ENCODE measurements around the gene AK1. TPM values are rescaled to one million over a fixed set of nuclear protein-coding genes. Genes with fewer than 3 reads are reported as not detected.

The AK1 gene
- total RNA-seq, 1 donor from 2014 or later, result 39.4 TPM

GRCh38 chr9:127878652-127879390, 1.3 kb upstream of the AK1 start:
- no peaks in the 10 kb centered on the region for H3K27me3 Mint-ChIP-seq (ENCODE audit: low read depth)
- peak overlapping the region; percentile 76 for H3K4me3 Mint-ChIP-seq
- no peaks in the 10 kb centered on the region for H3K36me3 Mint-ChIP-seq
- peak overlapping the region; percentile 63 for H3K27ac Mint-ChIP-seq
- no peak for TF ChIP-seq CTCF (IDR thresholded peaks at IDR 0.05; ENCODE audit: unreplicated experiment)
- peaks cover 19% of the 10 kb centered on the region for H3K4me1 Mint-ChIP-seq
- H3K9me3 Mint-ChIP-seq, result no peaks in the 10 kb centered on the region
- DNase-seq (ENCODE audit: low spot score in 2 of 2, unreplicated experiment in 2 of 2), result no peak

- H3K4me1 Mint-ChIP-seq, result peaks cover 19% of the 10 kb centered on the region
- peak overlapping the region; percentile 63 for H3K27ac Mint-ChIP-seq
- no peaks in the 10 kb centered on the region for H3K27me3 Mint-ChIP-seq (ENCODE audit: low read depth)
- peak overlapping the region; percentile 76 for H3K4me3 Mint-ChIP-seq
- no peaks in the 10 kb centered on the region for H3K36me3 Mint-ChIP-seq
- H3K9me3 Mint-ChIP-seq, result no peaks in the 10 kb centered on the region
- no peak for TF ChIP-seq CTCF (IDR thresholded peaks at IDR 0.05; ENCODE audit: unreplicated experiment)
- no peak for DNase-seq (ENCODE audit: low spot score in 2 of 2, unreplicated experiment in 2 of 2)
Observed at GRCh38 chr9:127878001-127878651, 651 bp upstream of the AK1 start.

GRCh38 chr9:127876764-127877562, 512 bp downstream of the AK1 start:
- Mint-ChIP-seq H3K27me3 (ENCODE audit: low read depth) (no peaks in the 10 kb centered on the region), H3K27ac (peak overlapping the region; percentile 50), H3K9me3 (no peaks in the 10 kb centered on the region), H3K4me3 (peak overlapping the region; percentile 76), H3K36me3 (peaks cover 1% of the 10 kb centered on the region), H3K4me1 (peaks cover 19% of the 10 kb centered on the region)
- no peak for TF ChIP-seq CTCF (IDR thresholded peaks at IDR 0.05; ENCODE audit: unreplicated experiment)
- no peak for DNase-seq (ENCODE audit: low spot score in 2 of 2, unreplicated experiment in 2 of 2)

GRCh38 chr9:127876026-127876763, 1.3 kb downstream of the AK1 start:
- Mint-ChIP-seq H3K27ac (peak overlapping the region; percentile 67), H3K9me3 (no peaks in the 10 kb centered on the region), H3K27me3 (ENCODE audit: low read depth) (no peaks in the 10 kb centered on the region), H3K36me3 (peaks cover 3% of the 10 kb centered on the region), H3K4me3 (peak overlapping the region; percentile 76), H3K4me1 (peaks cover 19% of the 10 kb centered on the region)
- TF ChIP-seq CTCF (IDR thresholded peaks at IDR 0.05; ENCODE audit: unreplicated experiment), result no peak
- DNase-seq (ENCODE audit: low spot score in 2 of 2, unreplicated experiment in 2 of 2), result no peak

GRCh38 chr9:127875306-127875966, 2.0 kb downstream of the AK1 start:
- Mint-ChIP-seq H3K36me3 (peaks cover 3% of the 10 kb centered on the region), H3K9me3 (no peaks in the 10 kb centered on the region), H3K27me3 (ENCODE audit: low read depth) (no peaks in the 10 kb centered on the region), H3K27ac (peak overlapping the region; percentile 67), H3K4me1 (peaks cover 19% of the 10 kb centered on the region), H3K4me3 (peak overlapping the region; percentile 33)
- DNase-seq (ENCODE audit: low spot score in 2 of 2, unreplicated experiment in 2 of 2), result no peak
- no peak for TF ChIP-seq CTCF (IDR thresholded peaks at IDR 0.05; ENCODE audit: unreplicated experiment)

Measured in mesothelial cell of epicardium (in vitro differentiated cells).